GM19455 (cell line): ENCODE results near the gene UQCRQ.

Experiments
- ATAC-seq: cut with Tn5 transposase; IDR thresholded peaks from one replicate; pipeline ENCODE4 v1.9.1; 2021; ENCODE audit not compliant: unreplicated experiment

The UQCRQ gene

DNA sequence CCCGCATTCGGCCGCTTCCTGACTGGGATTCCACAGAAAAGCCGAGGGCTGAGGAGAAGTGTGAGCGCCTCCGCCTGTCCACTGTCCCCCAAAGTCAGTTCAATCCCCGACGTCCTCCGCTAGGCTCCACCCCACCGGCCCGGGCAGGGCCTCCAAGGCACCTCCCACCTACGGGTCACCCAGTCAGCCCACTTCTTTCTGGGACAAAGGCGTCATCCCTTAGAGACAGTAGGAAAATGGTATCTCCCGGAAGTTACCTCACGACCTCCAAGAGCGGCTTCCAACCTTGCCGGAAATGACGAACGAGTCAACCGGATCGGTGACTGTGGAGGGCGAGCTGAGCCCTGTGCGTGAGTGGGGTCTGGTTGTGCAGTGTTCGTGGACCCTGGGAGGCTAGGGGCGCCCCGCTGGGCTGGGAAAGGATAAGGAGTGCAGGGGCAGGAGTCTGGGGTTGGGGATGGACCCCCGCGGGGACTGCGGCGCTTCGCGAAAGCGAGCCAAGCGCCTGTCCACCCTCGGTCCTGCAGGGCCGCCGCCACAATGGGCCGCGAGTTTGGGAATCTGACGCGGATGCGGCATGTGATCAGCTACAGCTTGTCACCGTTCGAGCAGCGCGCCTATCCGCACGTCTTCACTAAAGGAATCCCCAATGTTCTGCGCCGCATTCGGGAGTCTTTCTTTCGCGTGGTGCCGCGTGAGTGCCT is at the start of gene UQCRQ, which contains the start of gene GDF9:
TSS of gene UQCRQ (plus strand) at position 301 of the 704 bp plus-strand sequence. CDS start at position 541, 240 bp downstream.
TSS of gene GDF9 (minus strand) at position 128 of the 704 bp plus-strand sequence. CDS start 1,936 bp downstream, outside the sequence.
- ATAC-seq = peak; percentile 98

DNA sequence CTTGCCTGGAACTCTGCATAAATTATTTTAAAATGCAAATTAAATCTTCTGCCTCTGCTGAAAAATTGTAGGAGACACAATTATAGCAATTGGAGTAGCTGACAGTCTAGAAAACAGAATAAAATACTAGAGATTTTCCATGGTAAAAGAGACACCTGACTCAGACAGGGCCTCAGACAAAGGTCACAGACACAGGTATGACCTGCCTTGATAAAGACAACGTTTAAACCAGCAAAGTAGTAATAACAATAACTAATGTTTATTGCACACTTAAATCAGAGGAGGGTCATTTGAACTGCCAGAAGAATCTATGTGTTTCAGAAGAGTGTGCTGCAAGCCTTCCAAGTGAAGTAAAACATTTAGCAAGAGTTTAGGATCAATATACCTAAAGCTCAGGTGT is 49.4 kb upstream of the UQCRQ start:
- no peak for ATAC-seq

DNA sequence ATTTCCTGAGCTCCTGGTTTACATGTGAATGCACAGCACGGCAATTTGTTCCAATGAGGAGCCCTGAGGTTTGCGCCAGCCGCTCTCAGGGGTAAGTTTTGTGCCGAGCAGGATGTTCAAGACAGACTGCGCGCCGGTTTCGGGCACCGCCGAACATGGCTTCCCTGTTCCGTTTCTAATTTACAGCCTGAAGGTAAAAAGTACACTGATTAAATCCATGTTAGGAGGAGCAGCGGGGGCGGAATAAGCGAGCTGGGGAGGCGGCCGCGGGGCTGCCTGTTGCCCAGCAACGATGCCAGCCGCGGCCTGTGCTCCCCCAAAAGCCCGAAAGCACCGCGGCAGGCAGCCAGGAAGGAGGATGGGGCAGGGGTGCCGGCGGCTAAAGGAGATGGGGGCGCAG is 47.0 kb upstream of the UQCRQ start:
- no peak for ATAC-seq

DNA sequence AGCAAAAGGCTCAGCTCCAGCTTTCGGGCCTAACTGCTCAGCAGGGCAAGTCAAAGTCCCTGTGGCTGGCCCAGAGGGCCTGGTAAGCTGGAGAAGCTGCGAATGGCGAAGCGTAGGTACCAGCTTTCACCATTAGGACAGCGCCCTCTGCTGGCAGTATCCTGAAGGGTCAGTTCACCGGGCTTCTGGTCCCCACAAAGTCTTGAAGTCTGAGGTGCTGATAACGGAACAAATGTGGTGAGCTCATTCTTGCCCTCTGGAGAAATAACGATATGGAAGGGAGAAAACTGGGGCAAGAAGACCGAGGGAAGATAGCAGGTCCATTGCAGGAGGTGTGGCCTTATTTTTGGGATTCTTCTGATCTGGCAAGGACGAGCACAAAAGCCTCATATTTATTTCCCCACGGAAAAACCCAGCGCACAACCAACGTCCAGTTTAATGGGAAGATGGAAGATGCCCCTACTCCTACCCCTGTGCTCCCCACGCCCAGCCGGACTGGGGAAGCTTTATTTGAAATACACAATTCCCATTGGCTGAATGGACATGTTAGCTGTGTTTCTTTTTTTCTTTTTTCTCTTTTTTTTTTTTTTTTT is 46.2 kb upstream of the UQCRQ start:
- ATAC-seq = peak; percentile 66

DNA sequence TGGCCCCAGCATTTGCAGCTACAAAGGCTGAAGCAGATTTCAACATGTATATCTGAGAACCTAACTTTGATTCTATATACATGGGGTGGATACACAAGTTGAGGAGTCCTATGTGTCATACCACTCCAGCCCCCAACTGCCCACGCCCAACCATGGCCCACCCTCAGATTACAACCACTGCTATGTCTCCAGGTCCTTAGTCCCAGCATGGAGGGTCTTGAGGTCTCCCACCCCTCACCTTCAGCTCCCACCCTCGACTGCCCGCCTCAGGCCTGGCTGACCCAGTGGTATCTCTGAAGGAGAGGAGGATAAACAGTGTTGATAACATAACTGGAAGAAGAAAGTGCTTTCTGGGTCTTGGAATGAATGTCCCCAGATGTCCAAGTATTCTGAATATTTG is 45.1 kb upstream of the UQCRQ start:
- ATAC-seq = no peak

DNA sequence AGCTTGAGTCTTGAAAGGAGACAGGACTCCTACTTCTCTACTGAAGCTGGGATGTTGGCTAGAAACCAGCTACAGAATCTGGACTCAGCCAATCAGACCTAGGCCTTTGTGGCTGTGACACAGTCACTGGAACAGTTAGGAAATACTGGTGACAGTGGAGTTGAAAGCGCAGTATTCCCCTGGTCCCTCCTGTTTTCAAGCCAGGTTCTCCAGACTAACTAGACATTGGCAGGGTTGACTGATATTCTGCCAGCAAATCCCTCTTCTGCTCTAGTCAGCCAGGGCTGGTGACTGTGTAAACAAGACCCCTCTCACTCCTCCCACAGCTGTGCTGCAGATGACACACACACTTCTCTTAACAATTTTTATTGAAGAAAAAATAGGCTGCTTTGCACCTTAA is 44.7 kb upstream of the UQCRQ start:
- ATAC-seq = no peak

DNA sequence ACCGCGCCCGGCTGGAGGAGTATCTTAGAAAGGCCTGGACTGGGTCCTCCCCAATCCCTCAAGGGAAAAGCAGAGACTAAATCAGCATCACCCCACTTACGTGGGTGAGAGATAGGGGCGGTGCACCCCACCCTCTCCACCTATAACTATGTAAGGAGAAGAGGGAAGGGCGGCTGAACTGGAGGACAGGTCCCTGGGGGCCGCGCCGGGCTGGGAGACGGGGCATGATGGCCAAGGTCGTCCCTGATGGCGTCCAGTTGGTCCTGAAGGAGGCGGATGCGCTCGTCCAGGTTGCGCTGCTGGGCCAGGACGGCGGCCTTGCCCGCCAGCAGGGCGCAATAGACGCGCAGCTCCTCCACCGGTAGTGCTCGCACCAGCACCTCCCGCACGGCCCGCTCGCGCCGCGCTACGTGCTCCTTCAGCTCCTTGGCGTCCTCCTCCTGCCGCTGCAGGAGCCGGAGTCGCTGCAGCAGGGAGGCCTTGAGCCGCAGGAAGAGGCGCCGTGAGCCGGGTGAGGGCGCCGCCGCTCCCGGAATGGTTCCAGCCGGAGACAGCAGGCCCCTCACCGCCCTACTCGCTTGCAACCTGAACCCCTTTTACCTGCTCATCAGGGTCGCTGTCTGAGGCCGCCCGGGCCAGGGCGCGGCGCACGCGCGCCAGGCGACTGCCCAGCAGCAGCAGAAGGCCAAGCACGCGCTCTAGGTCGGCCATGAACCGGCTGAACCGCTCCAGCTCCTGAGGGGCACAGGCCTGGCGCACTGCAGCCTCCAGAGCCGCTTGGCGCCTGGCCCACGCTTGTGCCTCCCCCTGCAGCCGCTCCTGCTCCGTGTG is 43.6 kb upstream of the UQCRQ start:
- no peak for ATAC-seq

DNA sequence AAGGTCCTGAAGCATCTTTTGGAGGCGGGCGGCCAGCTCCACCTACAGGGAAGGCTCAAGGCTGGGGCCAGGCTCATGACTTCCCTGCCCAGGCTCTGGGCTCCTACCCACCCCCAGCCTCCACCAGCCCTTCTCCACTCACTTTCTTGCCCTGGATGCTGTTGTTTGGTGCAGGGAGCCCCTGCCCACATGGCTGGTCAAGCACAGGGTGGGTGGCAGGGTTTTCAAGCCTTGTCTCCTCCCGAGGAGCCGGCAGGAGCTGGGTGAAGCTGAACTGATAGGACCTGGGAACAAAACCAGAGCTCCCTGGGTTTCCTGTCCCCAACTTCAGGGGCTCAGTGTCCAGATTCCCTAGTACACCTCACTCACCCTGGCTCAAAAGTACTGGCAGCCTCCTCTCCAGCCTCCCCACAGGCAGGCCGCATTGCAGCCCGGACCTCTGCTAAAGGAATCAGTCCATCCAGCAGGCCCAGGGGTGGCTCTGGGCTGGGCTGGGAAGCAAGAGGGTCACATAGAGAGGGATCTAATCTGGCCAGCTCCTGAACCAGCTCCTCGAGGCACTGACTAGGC is 42.9 kb upstream of the UQCRQ start:
- no peak for ATAC-seq

DNA sequence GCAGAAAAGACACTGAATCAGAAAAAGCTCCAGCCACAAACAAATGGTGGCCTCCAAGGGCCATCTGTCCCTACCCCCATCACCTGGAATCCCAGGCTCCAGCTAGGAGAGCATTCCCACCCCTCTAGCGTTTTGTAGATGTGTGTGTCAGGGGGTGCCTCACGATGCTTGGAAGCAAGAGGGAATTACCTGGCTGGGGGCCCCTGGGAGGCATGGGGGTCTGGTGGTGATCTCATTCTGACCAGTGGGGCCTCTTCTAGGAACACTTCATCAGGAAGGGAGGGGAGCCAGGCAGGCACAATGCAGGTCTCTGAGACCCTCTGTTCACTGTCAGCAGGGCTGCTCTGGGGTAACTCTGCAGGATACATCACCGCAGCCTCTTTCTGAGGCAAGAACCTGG is 42.0 kb upstream of the UQCRQ start:
- ATAC-seq = no peak

DNA sequence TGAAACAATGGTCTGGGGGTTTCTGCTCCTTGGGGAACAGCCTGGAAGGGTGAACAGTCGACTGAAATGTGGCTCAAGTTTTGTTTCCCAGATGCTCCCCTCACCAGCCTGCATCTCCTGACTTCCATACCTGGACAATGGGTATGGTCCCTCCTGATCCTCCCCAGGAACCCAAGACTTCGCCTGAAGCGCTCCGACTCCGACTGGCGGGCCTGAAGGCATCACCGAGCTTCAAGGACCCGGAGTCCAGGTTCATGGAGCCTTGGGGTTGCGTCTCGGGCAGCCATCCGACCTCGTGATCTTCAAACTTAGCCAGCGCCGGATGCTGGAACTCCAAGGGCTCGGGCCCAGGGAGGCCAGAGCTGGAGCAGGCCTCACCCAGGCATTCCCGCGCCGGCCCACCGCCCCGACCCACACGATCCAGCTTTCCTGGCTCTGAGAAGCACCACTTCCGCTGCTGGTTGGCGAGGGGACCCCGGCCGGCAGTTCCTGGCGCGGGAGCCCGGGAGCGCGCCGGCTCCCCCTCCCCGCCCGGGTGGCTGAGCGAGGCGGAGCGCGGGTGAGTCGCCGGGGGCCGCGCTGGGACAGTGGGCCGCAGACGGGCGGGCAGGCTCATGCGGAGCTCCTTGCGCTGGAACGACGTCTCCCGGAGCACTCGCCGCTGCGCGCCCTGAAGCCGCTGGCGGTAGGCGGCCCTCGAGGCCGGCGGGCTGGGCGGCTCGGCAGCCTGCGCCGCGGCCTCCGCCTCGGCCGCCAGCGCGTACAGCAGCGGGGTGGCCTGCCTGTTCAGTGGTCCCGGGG is 41.2 kb upstream of the UQCRQ start:
- no peak for ATAC-seq

DNA sequence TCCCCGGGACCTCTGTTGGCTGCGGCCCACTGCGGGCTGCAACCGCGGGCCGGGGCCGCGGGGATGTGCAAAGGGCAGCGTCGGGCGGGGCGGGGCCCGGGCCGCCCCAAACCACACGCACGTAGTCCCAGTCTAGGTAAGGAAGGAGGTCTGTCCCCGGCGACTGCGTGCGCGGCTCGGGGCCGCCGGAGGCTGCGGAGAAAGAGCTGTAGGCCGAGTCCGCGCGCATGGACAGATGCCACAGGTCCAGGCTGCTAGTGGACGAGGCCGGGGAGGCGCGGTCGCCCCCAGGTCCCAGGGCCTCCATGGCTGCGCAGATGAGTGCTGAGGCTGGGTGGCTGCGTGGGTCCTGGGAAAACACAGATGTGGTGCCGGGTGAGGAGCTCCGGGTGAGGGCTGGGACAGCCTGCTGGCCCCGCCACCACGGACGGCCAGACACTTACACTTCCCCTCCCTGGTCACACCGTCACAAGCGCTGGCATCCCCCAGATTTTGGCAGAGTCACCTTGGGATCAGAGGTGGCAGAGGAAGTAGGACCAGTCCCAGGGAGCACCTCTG is 40.5 kb upstream of the UQCRQ start:
- no peak for ATAC-seq

DNA sequence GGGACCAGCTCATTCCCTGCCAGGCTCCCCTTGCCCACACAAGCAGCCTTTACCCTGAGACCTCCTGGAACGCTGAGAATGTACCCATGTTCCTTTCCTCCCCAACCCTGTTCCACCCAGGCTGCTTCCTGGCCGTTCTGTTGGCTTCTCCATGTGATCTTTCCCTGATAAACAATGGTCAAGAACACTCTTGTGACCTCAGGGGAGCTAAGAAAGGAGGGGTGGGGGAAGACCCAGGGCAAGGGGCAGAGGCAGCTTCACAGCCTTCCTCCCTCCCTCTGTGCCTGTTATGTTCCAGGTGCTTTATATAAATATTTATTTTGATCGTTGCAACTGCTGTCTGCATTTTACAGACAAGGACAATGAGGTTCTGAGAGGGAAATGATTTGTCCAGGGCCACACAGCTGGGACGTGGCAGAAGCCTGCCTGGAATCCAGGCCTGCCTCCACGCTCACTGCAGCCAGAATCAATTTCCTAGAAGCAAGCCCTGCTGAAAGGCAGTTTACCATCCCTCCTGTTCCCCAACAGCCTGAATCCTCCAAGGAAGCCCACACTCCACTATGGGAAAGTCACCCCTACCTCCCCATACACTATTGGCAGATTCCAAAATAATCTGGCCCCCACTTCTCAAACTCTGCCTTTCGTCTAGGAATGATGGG is 39.9 kb upstream of the UQCRQ start:
- no peak for ATAC-seq

DNA sequence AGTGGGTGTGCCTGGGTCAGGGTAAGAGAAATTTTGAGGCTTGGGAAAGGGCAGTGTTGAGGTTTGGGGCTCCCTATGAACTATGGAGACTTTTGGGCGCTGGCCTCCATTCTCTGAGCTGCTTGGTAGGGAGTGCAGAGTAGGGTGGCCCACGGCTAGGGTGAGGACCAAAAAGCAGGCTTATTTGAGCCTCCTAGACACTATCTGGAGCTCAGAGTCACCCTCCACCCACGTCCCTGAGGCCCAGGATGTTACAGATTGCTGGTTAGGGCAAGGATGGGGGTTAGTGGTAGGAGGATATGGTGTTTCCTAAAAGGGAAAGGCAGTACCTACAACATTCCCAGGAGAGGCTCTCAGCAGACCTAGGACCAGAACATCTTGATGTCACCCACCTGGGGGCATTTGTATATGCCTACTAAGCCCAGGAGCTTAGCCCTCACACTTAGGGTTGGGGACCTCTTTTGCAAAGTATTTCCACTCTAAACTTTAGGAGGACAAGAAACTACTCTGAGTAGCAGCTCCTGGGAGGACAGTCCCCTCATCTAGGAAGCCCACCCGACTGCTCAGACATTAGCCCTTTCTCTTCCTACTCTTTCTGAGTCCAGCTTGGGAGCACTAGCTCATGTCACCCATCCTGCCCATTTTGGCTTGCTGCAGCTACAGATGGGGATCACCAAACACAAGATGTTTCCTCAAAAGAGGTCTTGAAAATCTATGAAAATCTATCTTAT is 38.3 kb upstream of the UQCRQ start:
- ATAC-seq = no peak

DNA sequence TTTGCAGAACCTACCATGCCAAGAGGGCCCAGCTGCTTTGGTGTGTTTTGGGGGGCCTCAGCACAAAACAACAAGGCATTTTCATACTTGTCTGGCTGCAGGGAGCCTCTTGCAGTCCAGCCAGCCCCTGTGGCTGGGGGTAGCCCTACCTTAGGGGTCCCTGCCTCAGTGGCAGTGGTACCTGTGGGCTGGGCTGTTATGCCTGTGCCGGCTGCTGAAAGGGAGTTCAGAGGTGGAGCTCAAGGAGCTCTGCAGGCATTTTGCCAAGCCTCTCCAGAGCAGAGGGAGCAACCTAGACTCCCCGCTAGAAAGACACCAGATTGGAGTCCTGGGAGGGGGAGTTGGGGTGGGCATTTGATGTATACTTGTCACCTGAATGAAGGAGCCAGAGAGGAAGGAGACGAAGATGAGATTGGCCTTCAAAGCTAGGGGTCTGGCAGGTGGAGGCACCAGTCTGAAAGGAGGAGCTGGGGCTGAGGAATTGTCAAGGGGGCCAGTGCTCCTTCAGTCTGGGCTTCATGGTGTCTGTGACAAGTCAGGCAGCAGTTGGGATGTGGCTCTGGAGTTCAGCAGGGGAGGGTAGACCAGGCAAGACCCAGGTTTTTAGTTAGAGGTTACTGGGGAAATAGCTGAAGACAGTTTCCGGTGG is 37.5 kb upstream of the UQCRQ start:
- ATAC-seq = no peak

DNA sequence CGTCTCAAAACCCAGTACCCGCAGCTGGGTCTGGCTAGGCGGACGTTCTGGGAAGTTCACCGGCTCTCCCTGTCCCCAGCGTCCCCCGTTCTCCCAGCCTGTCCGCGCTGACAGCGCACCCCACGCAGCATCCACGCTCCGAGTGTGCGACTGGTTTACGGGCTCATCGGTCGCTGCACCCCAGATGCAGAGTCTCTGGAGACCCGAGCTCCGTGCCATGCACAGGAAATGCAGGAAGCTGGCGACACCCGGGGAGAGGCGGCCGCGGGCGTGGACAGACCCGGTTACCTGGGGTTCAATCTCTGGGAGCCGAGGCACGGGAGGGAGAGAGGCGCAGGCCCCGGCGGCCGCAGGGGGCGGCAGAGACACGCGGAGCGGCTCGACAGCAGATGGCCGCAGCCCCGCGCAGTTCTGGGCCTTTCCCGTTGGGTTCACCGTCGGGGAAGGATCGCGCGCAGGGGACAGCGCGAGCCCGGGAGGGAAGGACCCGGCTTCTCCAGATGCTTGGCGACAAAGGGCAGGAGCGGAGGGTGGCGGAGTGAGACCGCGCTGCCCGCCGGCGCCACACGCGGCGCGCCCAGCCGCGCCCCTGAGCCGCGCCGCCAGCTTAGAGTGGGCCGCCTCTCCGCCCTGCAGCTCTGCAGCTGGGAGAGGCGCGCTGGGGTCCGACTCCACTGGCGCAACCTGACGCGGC is 36.6 kb upstream of the UQCRQ start:
- ATAC-seq = peak; percentile 84

DNA sequence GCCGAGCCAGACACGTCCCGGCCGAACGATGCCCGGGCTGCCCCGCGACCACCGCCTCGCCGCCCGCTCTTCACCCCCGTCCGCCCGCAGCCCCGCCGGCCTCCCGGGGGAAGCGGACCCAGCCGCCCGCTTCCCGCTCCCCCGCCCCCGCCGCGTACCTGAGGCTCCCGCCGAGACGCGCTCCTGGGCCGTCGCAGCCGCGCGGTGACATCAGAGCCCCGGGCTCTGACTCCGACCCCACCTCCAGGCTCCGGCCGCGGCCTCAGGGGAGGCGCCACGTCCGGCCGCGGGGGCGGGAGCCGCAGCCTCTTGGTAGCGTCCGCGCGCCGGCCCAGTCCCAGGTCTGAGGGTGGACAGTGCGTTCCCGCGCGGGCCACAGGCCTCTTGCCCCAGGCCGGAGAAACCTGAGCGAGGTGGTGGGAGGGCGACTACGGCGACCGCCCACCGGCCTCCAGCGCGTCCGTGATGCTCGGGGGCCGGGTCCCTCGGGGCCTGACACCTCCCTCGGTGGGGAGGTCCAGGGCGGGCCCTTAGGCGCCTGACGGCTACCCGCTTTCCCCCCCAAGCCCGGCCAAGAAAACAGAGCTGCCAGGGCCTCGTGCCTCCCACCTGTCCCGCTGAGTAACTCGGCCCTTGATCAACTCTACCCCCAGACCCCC is 35.9 kb upstream of the UQCRQ start, which contains the start of gene SHROOM1:
TSS of gene SHROOM1 (minus strand) at position 212 of the 659 bp plus-strand sequence. CDS start 4,507 bp downstream, outside the sequence.
- peak; percentile 76 for ATAC-seq

DNA sequence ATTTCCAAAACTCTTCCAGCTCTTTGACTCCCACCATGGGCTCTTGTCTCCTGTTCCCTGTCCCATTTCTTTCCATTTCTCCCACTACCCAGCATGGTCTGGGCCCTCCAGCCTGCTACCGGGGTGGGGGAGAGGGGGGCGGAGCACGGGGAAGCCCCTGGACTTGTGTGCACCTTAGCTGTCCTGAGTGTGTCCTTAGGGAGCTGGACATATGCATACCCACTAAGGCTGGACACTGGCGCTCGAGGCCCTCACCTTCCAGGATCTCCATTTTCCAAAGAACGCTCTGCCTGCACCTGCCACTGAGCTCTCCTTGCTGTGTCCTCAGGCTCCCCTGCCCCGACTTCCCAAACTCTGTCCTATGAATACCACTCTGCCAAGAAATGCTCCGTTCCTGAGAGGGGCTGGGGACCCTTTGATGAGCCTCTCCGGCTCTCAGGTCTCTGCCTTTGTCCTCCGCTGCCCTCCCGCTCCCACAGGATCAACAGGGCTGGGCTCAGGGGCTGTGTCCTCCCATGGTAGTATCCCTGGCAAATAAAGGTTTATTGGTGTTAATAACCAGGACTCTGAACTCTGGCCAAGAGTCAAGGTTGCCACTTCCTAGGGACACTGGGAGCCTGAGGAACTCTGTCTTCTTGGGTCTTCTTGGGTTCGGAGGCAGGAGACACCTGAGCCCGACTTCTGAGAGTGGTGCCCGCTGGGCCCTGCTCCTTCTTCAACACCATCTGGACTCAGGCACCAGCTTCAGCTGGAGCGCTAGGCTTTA is 35.2 kb upstream of the UQCRQ start:
- ATAC-seq = no peak
